Stimulated activated CD8-positive, alpha-beta memory T cell treated with anti-CD3 and anti-CD28 coated beads, Interleukin-15, amount 100 ng/mL, for 48 hours (primary cell): ENCODE measurements around the gene ASB9.
"Not testable (repeated sequence)": the region's sequence is repeated elsewhere in the genome, so short reads cannot be mapped to it uniquely, and the experiment has no call there.

Source experiments
- DNase-seq, 2 donors: peaks; one replicate each; pipeline ENCODE4 v3.0.0-alpha.2; 2020; ENCODE audit warnings: low read depth in 2 of 2

Gene ASB9

DNA sequence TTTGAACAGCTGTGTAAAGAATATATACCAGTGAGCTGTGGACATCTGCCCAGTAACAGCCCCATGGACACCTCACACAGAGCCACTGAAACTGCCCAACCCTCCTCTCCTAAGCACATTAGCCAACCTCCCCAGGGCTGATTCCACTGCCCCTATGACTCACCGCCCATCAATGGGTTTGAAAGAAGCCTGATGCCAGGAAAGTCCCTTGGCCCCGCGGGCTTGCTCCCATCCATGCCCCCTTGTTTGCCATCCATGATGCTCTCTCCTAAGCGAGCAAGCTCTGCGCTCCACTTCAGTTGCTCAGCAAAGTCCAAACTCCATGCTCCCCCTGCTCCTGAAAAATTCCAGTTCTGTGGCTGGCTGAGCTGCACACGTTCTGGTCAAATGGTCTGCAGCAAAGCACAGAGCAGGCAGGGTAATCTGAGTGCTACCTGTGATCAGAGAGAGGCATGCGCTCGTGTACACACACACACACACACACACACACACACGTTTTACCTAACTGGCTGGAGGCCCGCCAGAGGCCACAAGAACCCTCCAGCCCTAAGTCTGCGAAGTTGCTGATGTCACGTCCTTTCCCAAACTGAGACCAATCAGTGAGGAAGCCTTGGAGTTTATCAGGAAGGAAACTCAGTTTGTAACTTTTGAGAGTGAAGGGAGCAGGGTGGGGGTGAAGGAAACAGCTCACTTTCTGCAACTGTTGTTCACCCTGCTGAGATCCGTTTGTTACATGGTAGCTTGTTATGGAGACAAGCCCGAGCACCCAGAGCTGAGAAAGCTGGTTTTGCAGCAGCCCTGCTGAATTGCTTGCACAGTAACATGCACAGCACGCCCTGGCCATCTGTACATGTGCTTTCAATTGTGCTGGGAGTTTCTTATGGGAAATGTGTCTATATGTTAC is at the start of gene ASB9:
ASB9 (minus strand) TSS at position 466 of the 904 bp plus-strand sequence; CDS start at position 257, 209 bp downstream.
- no peak for DNase-seq

- DNase-seq: no peak
Observed at GRCh38 chrX:15319075-15319474, 49.2 kb upstream of the ASB9 start.

DNA sequence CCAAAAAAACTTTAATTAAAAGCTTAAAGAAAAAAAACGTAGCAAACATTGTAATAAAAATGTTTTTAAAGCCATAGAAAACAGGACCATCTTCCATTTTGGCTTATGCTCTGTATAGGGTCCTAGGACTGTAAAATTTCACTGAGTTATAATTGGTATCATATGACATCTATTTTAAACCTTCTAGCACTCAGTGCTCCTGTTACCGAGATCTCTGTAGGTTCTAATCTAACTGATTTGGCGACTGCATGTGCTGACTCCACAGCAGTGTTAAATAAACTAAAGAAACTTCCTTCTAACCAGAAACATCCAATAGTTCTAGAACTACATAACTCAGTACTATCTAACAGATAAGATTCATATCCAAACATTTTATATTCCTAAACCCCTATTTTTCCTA is 45.6 kb upstream of the ASB9 start, which contains the start of gene ASB11:
ASB11 (minus strand) TSS at position 132 of the 400 bp plus-strand sequence; CDS start at position 97, 35 bp downstream.
- DNase-seq: no peak

- DNase-seq: no peak
Observed at GRCh38 chrX:15314472-15314871, 44.6 kb upstream of the ASB9 start.

DNA sequence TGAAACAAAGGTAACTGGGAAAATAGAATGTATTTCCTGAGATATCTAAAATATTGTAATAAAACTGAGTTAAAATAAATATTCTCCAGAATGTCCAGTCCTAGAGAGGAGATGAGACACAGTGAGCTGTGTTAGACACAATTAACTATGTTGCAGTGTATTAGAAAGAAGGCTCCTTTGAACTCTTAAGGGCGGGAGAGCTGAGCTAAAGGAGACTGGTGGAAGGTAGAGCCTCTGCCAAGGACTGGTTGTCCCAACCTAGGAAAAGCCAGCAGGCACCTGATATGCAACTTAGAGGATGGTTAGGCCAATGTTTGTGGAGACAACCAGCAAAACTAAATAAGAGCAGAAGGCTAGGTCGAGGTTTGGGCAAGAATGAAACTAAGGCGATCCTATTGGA is 41.2 kb upstream of the ASB9 start:
- no peak for DNase-seq

DNA sequence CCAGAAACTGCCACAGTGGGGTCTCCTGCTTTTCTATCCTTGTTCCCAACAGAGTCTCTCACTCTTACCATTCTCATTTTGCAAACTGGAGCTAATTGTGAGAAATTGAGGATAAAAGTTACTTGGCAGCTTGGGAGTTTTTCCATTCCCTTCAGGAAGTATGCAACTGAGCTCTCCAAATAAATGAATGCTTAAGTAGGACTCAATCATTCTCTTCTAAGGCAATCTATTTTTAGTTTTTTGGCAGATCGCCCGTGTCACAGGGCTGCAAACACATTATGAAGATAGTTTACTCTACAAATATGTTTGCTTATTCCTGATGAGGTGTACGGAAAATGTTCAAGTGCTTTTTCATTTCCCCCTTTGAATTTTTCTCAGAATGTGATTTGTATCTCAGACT is 40.2 kb upstream of the ASB9 start:
- DNase-seq: no peak

DNA sequence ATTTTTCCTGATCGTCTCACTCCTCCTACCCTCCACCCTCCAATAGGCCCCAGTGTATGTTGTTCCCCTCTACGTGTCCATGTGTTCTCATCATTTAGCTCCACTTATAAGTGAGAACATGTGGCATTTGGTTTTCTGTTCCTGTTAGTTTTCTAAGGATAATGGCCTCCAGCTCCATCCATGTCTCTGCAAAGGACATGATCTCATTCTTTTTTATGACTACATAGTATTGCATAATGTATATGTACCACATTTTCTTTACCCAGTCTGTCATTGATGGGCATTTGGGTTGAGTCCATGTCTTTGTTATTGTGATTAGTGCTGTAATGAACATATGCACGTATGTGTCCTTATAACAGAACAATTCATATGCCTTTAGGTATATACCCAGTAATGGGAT is 36.0 kb upstream of the ASB9 start:
- DNase-seq: not testable (repeated sequence)

DNA sequence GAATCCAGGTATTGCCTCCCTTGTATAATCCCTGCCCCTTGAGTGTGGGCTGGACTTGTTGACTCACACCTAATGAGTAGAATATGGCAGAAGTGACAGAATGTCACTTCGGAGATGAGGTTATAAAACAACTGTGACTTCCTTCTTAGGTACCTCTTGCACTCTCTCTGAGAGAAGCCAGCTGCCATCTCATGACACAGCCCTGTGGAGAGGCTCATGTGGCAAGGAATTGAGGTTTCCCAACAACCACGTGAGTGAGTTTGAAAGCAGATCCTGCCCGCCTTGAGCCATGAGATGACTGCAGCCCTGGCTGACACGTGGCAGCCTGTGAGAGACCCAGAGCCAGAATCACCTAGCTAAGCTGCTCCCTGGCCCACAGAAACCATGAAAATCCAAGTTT is 32.0 kb upstream of the ASB9 start:
- DNase-seq: peak; percentile 2 to 25

- DNase-seq: no peak
Observed at GRCh38 chrX:15299941-15300851, 30.3 kb upstream of the ASB9 start.

DNA sequence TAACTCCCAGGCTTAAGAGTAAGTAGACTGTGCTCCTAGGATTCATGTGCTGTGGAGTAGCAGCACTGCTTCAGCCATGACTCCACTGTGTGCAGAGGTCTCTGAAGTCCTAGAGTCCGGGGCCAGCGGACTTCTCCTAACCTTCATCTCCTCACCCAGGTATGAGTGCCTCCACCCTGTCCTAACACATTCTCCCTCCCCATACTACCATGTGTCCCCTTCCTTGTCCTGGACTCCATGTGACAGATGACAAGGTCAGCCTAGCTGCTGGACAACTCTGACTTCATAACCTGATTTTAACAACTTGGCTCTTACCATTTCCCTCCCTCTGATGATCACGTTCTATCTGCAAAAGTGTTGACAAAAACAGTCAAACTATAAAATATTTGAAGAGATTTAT is 28.9 kb upstream of the ASB9 start:
- no peak for DNase-seq

GRCh38 chrX:15298201-15298600 is 28.3 kb upstream of the ASB9 start:
- DNase-seq: no peak

GRCh38 chrX:15293451-15293850 is 23.6 kb upstream of the ASB9 start:
- no peak for DNase-seq

- no peak for DNase-seq
Observed at GRCh38 chrX:15292861-15293260, 23.0 kb upstream of the ASB9 start.

GRCh38 chrX:15277604-15278003 is 7.7 kb upstream of the ASB9 start:
- no peak for DNase-seq

- DNase-seq: no peak
Observed at GRCh38 chrX:15274946-15275345, 5.1 kb upstream of the ASB9 start.

DNA sequence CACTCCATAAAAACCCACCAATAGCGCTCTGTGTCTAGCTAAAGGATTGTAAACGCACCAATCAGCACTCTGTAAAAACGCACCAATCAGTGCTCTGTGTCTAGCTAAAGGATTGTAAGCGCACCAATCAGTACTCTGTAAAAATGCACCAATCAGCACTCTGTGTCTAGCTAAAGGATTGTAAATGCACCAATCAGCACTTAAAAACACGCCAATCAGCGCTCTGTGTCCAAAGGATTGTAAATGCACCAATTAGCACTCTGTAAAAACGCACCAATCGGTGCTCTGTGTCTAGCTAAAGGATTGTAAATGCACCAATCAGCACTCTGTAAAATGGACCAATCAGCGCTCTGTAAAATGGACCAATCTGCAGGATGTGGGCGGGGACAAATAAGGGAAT is 3.4 kb upstream of the ASB9 start:
- DNase-seq: not testable (repeated sequence)

DNA sequence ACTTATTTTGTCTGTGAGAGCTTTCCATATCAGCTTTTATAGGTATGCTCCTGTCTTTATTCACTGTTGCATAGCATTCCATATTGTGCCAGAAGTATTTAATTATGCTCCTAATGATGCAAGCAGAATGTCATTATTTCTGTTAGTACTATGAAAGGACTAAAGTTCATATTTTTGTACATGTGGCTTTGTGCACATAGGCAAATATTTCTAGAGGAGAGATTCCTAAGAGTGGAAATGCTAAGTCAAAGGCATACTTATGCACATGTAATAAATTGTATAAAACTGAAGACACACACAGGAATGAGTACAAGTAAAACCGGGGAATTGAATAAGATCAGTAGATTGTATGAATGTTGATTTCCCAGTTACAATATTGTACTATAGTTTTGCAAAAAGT is 1.9 kb upstream of the ASB9 start:
- DNase-seq: no peak

GRCh38 chrX:15269120-15269519 is 763 bp downstream of the ASB9 start:
- DNase-seq: no peak

DNA sequence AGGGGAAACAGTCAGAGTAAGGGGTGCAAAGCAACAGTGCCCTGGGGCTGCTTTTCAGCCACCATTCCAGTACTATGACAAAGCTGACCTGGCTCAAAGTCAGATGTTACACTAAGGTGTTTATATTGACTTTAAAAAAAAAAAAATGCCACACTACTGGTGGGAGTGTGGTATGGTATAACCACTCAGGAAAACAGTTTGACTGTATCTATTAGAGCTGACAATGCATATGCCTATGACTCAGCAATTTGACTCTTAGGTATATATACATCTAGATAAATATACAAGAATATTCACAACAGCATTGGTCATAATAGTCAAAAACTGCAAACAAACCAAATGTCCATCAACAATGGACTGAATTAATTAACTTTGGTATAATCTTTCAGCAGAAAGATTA is 15.0 kb downstream of the ASB9 start:
- DNase-seq: no peak

- no peak for DNase-seq
Observed at GRCh38 chrX:15245896-15246295, 24.0 kb downstream of the ASB9 start.

DNA sequence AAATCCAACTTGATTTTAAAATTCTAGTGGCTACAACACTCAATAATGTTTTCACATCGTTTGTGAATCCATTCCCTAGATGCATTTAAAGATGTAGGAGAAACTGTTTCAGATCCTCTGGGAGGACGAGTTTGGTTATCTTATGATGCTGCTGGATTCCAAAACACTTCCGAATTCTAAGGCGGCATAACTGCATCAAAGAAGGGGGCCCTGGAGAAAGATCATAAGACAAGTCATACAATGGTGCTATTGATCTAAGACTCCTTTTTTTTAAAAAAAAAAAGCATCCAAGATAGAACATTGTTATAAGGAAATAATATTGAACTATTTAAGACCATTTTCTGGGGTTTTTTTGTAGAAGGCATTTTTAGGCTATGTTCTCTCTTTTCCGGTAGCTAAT is 25.5 kb downstream of the ASB9 start:
- DNase-seq: no peak

DNA sequence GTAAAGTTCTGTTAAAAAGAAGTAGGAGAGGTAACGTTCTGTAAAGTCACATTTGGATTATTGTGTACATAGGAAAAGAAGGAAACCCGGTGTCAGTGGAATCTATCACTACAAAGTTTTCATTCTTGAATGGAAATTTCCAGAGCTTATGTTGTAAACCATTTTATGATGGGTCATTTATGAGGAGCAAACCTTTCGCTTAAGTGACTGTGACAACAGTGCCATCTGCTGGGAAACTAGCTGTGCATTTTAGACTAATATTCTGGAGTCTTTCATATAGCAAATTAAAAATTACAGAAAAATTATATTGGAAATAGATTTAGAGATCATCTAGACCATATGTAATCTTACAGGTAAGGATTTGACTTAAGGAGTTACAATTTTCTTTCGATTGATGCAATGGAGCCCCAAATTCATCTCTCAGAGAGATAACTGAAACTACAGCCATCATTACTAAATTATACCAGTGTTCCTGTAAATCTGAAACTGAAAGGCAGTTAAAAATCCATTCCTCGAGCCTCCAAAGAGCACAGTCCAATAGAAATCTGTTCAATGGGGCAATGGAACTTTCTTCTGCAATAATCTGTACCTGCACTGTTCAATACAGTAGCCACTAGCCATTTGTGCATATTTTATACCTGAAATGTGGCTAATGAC is 26.9 kb downstream of the ASB9 start:
- DNase-seq: peak in 1 of 2 donors; percentile 12
